Amniotic stem cell (primary cell): ENCODE measurements around the gene ARGFX.
"Not testable (repeated sequence)": the region's sequence is repeated elsewhere in the genome, so short reads cannot be mapped to it uniquely, and the experiment has no call there.

Experiments used
- DNase-seq: peaks from one replicate; lab custom pipeline; 2025; lab: John Stamatoyannopoulos, UW

The ARGFX gene

DNA sequence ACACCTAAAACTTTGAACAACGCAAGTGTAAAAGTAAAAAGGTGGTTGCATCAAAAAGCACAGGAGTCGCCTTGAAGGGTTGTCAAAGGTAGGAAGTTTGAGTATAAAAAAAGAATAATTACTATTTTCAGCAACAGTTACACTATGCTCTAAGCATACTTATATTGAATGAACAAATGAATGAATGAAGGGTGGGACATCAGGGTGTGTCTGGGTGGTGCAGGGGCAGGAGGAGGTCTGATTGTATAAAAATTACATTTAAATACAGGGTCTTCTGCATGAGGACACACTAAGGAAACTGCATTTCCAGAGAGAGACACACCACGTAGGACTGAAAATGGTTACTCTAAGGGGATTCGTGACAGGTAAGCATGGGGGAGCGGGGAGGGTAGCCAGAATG is at the start of gene ARGFX:
ARGFX (plus strand) TSS at position 301 of the 400 bp plus-strand sequence. CDS start 2,765 bp downstream, outside the sequence.
- no peak for DNase-seq

DNA sequence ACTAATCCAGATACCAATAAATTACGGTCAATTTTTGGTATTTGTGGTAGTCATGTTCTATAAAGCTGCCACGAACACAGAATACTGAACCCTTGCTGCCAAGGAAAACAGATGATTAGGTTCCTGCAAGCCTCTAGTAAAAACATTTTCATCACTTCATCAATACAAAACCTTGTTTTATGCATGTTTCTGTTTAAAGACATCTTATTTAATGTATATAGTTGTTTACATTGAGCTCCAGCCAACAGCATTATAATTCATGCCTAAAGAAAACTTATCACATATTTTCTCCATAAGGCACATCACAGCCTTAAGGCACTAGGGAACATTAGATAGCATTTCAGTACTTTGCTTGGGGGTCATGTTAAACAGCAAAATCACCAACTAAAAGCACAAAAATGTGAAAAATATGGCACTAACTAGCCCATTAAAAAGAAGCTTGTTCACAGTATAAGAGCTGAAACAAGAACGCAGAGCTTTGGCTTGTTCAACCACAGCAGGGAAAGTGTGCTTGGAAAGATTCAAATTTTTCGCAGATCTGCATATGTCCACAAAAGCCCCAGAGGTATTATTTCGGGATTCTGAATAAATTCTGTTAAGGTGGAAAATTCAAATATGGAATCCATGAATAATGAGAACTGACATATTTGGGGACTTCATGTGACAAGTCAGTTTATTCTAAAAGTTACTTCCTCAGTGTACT is 49.6 kb upstream of the ARGFX start:
- DNase-seq = no peak

DNA sequence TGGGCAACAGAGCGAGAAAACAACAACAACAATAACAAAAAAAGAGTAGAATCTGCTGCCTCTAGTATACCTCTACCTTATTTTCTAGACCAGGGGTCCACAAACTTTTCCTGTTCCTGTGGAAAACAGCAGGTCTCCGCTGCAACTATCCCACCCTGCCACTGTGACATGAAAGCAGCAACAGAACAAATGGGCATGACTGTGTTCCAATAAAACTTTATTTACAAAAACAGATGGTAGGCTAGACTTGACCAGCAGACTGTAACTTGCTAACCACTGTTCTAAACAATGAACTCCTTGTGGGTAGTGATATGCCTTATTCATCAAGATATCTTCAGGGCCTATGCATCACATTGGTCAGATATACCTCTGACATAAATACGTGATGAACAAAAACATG is 47.2 kb upstream of the ARGFX start:
- no peak for DNase-seq

DNA sequence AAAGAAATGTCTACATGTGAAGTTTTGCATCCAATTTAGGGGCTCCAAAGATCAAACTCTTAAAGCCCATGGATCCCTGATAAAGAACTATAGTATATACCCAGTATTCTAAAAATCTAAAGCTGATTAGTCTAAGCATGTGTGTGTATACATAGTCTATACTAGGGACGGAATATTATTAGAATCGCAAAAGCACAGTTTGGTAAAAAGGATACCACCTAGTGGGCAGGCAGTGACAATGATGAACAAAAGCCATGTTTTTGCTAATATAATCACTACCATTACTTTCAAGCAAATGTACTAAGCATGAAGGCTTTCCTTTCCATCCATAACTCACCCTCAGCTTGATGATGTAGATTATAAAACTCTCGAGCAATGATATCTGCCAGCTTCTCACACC is 38.4 kb upstream of the ARGFX start:
- peak; percentile 0 for DNase-seq

DNA sequence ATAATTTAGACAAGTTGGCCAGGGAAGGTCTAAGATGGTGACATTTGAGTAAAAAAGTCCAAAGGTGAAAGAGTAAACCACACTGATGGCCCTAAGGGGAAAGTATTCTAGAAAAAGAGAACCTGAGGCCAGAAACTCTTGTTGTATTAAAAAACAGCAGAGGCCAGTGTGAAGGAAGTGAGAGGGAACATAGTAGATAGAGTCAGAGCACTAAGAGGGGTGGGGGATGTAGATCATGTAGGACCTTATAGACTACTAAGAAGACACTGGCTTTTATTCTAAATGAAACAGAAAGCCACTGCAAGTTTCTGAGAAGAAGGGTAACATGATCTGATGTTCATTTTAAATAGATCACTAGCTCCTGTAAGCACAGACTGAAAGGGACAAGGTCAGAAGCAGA is 36.5 kb upstream of the ARGFX start:
- DNase-seq = no peak

DNA sequence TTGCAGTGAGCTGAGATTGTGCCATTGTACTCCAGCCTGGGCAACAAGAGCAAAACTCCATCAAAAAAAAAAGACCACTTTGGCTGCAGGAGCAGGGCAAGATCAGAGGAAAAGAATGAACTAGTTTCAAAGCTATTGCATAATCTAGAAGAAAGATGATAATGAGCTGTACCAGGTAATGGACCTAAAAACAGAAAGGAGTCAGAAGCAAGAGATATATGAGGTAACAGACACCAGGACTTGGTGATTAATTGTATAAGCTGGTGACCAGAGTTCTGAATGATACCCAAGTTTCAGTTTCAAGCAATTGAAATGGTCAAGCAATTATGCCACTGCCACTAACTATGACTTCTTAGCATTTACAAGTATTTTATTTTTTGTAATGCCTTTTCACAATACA is 24.8 kb upstream of the ARGFX start:
- DNase-seq = no peak

DNA sequence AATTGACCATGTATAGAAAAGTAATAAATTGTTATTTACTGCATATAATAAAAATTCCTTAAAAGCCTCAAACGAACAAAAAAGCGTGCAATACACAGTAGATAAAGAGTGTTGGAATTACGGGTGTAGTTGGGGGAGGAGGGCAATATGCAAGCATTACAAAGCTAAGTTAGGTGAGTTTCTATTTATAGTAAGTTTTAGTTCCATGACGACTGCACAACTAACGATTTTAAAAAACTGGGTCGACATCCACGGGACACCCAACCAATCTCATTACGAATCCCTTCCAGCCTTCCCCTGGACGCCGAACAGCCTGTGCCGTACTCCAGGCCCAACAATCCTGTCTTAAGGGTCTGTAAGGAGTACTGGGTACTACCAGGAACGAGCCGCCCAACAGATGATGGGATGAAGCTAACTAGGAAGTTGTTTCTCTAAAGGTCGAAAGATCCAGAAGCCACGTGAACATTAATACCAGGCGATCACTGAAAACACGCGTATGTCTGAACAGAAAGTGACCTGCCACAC is 22.6 kb upstream of the ARGFX start:
- no peak for DNase-seq

DNA sequence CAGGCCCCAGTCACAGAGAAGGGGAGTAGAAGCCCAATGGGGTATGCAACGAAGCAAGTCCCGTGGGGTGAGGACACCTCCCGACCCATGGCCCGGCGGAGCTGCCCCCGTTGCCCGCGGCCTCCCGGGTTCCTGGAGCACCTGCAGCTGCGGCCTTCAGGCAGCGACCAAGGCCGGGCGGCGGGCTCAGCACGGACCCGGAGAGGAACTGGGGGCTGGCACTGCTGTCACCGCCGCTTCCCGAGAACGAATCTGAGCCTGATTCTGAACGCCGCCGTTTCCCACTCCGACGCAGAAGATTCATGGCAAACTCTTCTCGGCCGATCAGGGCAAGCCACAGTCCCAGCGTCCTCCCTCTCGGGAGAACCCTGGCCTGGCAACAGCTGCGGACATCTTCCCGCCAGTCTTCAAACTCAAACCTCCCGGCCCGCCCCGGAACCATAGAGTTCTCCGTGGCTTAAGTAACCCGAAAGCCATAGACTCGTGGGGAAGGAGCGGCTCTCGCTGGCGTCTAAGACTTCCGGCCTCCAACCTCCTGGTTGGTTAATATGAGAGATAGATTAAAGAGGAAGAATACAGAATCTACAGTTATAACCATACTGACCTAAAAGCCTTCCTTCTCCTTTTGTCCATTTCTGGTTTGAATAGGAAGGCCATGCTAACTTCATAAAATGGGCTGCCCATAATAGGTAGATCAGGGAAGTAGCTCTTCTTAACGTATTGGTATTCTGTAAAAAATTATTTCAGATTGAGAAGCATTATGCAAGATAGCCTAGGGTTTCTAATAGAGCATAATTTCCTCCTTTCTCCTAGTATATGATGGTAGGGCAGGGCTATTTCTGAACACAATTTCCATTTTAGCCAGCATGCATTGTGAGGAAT is 21.9 kb upstream of the ARGFX start, which contains the start of gene POLQ:
POLQ (minus strand) TSS at position 415 of the 882 bp plus-strand sequence; CDS start at position 304, 111 bp downstream.
- DNase-seq = peak; percentile 77

DNA sequence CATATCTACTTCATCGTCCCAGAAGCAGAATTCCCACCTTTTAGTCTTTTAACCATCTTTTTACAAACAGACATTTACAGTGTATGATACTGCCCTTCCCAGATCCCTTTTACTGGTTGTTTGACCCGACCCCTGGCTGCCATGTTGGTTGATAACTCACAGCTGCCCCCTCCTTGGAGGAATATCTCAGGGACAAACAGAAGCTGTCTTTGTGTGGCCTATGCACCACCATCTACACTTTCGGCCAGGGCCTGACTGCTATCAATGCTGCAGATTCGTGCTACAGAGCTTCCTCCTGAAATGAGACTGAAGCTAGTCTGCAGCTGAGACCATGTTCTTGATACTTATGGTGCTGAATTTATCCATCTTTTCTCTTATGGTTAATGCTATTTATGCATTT is 15.4 kb upstream of the ARGFX start:
- DNase-seq = no peak

DNA sequence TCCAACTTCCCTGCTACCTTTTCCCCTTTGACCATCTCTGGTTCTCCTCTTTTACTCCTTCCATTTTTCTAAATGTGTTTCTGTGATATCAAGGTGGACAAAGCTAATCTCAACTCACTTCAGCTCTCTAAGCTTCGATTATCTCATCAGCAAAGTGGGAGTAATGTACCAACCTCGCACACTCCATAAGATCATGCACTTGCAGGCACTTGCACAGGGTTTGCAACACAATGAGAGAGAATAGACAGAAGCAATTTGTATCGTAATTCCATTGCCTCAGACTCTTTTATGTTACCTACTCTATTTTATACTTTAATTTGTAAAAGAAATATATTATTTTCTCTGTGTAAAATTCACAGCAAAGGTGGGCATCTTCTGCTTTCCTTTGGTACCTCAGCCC is 15.0 kb upstream of the ARGFX start:
- DNase-seq = no peak

DNA sequence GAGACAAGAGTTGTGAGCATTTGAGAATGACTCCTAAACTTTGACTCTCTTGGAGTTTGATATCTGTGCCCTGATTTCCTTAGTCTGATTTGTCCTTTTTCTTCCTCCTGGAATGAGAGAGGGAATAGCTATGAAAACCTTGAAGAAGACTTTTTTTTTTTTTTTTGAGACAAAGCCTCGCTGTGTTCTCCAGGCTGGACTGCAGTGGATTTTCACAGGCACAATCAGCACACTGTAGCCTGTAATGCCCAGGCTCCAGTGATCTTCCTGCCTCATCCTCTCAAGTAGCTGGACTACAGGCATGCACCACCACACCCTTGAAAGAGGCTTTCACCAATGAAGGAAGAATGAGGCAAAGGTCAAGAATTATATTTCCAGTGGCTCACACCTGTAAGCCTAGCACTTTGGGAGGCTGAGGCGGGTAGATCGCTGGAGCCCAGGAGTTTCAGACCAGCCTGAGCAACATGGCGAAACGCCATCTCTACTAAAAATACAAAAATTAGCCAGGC is 10.3 kb upstream of the ARGFX start:
- no peak for DNase-seq

DNA sequence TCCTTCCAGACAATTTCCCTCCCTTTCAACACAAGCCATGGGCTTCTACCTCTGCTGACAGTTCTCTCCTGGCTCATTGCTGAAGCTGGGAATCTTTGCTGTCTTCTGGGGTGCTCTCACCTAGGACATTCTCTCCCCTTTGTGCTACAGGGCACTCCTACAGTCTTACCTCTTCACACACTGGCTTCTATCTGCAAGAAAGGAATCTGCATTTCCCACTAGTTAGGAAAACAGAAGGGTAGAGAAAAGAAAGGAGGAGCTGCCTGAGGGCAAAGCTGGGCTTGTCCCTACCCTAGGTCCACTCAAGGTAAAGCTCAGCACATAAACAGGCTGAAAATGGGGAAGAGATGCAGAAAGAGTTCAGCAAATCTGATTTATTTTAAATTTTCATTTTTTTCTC is 5.6 kb upstream of the ARGFX start:
- no peak for DNase-seq

DNA sequence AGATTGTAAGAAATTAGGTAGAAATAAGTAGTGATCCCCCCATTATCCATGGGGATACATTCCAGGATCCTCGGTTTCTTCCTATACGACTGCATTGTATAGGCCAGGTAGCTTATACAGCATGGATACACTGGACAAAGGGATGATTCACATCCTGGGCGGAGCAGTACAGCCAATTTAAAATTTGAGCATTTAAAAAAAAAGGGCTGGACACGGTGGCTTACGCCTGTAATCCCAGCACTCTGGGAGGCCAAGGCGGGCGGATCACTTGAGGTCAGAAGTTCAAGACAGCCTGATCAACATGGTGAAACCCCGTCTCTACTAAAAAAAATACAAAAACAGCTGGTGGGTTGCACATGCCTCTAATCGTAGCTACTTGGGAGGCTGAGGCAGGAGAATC is 976 bp upstream of the ARGFX start:
- DNase-seq = no peak

DNA sequence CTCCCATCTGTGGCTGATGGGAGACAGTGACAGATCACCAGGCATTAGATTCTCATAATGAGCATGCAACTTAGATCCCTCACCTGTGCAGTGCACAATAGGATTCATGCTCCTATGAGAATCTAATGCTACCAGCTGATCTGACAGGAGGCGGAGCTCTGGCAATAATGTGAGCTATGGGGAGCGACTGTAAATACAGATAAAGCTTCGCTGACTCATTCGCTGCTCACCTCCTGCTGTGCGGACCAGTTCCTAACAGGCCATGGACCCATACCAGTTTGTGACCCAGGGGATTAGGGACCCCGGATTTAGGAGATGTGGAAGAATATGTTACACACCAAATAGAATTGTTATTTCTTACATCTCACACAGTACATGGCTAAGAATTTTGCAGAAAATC is 6.7 kb downstream of the ARGFX start:
- no peak for DNase-seq

DNA sequence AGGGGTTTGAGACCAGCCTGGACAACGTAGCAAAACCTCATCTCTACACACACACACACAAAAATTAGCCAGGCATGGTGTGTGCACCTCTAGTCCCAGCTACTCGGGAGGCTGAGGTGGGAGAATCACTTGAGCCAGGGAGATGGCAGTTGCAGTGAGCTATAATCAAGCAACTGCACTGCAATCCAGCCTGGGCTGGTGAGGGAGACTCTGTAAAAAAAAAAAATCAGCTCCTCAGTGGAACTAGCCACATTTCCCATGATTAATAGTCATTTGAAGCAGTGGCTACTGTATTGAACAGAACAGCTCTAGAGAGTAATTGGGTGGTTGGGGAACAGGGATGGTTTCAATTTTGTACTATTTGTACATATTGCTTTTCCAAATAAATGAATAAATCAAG is 13.9 kb downstream of the ARGFX start:
- no peak for DNase-seq

DNA sequence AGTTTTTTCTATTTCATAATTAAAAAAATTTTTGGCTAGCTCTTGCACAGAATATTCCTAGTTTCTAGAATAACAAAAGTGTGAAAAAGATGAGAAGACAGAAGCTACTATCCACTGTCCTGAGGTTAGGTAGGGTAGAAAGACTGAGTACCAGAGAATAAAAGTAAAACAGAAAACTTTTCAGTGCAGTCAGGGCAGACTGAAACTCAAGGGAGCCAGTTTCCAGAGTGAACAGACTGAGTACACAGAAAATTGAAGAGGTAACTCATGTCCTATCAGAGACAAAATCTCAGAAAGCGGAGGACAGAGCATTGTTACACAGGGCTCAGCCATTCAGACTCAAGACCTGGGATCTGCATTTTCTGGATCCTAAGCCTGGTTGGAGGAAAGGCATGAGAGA is 16.7 kb downstream of the ARGFX start:
- DNase-seq = no peak

DNA sequence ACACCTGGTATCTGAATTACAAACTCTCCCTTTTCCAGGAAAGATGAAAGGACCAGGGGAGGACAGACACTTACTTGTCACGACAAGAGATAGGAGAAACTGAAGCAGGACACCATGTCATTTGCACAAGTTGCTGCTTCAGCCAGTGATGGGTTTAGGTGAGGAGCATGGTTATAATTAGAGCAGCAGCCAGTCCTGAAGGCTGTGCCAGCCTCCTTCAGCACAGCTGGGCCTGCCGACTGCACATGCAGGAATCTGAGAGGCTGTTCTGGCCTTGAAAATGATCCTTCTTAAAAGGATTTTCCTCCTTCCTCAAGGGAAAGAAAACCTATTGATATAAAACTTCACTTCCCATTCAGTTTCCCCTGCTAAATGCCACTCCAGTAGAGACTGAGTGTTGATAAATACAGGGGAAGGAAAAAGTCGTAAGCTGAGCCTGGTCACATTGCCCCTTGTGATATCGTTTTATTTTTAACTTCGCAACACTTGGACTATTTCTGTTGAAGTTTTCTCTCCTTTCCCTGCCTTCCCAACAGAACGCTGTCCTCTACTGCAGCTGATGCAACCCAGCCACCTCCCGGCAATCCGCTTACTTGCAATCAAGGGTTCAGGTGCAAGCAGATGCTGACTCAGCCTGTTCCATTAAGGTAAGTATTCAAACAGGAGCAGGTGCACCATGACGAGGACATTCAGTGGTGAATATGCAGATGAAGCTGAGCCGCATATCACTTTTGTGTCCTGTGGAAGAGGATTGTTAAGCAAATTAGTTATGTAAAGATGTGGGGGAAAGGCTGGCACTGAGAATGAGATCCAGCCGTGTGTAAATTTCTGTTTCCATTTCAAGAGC is 25.3 kb downstream of the ARGFX start, which contains the start of gene FBXO40:
FBXO40 (plus strand) TSS at position 524 of the 847 bp plus-strand sequence. CDS start 27,197 bp downstream, outside the sequence.
- DNase-seq = no peak

DNA sequence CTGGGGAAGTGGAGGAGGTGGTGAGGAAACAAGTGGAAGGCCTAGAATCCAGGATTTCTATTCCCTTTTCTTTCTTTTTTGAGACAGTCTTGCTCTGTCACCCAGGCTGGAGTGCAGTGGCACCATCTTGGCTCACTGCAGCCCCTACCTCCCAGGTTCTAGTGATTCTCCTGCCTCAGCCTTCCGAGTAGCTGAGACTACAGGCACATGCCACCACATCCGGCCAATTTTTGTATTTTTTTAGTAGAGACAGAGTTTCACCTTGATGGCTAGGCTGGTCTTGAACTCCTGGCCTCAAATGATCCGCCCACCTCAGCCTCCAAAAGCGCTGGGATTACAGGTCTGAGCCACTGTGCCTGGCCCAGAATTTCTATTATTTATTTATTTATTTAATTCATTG is 26.1 kb downstream of the ARGFX start:
- not testable (repeated sequence) for DNase-seq

DNA sequence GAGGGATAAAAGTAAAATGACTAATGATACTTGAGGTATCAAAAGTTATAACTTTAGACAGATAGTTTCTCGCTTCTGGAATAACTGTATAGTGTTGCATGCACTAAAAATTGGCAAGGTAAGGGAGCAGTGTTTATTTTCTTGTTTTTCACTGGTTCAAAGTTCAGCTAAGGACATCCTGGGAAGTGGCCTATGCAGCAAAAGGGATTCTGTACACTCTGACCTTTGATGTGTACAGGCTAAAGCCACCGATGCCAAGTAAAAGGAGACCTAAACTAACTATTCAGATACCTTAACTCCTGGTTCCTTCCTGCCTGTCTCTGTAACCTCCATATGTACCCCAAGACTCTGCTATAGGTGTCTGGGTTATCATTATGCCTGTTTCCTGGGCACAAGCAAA is 27.1 kb downstream of the ARGFX start:
- DNase-seq = no peak

DNA sequence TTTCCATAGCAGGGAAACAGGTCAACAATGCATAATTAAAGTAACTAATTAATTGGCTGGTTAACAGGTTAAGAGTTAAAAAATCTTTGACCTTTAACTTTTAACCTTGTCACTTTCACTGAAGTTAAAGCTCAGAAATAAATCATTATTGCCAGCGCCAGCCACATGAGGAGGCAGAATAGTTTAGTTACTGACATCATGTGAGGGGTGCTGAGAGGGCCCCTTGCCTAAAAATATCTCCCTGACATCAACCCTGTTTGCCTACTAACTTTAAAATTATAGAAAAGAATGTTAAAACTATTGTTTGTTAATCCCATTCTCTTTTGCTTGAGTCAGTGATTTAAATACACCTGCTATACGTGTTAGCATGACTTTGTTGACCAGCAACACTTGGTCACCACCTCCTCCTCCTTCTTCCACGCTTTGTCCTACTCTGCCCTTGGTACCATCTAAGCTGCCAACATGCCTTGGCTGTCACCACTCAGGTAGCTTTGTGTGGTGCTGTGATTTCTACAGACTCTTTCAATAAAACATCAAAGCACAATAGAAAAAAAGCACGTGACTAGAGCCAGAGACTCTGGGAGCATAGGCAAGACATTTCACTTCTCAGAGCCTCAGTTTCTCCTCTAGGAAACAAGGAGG is 28.1 kb downstream of the ARGFX start:
- DNase-seq = no peak

DNA sequence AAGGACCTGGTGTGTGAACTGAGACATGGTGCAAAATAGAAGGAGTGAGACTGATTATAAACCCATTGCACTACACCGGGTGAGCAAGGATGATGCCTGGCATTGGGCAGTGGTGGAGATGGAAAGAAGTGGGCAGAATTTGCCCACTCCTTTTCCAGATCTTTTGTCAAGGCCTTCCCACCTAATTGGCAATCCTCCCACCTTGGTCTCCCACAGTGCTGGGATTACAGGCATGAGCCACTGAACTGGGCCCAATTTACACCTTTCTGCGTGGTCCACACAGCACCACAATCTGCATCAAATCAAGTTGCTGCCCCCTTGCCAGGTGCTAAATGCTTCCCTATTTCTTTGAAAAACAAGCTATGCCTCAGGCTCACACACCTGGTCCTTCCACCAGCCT is 30.8 kb downstream of the ARGFX start:
- DNase-seq = no peak
